ENCODE measurements around the gene MICAL3.

GRCh38 chr22:17824457-17824856, 199.9 kb downstream of the MICAL3 start:
- TF ChIP-seq POLR2A (IDR thresholded peaks at IDR 0.05) (no peak), CTCF (IDR thresholded peaks at IDR 0.05) (no peak)
